Measurements from ENCODE around the gene SCAF1.

Gene SCAF1

DNA sequence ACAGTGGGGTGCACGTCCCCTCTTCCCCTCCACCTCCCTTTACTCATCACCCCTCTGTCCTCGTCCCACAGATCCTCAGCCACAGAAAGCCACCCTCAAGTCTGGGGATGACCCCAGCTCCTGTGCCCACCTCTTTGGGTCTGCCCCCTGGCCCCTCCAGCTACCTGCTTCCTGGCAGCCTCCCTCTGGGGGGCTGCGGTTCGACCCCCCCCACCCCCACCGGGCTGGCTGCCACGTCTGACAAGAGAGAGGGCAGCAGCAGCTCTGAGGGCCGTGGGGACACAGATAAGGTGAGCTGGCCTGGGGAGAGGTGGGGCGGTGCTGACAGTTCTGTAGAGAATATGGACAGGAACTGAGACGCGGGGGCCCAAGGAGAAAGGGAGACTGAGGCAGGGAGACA lies 12.6 kb downstream of the SCAF1 start:
- POLR2A ChIA-PET = interaction anchor here (1.6 kb wide), 1 partner anchor 14 kb away, joined by 5 read pairs; the partner anchor contains the start of gene RRAS
- CTCF ChIA-PET = interaction anchor here (1.0 to 5.2 kb wide), 2 partner anchors 13 to 18 kb away, joined by 3 to 30 read pairs; partner anchors contain the start of gene SCAF1
- TF ChIP-seq, protein P1, sequence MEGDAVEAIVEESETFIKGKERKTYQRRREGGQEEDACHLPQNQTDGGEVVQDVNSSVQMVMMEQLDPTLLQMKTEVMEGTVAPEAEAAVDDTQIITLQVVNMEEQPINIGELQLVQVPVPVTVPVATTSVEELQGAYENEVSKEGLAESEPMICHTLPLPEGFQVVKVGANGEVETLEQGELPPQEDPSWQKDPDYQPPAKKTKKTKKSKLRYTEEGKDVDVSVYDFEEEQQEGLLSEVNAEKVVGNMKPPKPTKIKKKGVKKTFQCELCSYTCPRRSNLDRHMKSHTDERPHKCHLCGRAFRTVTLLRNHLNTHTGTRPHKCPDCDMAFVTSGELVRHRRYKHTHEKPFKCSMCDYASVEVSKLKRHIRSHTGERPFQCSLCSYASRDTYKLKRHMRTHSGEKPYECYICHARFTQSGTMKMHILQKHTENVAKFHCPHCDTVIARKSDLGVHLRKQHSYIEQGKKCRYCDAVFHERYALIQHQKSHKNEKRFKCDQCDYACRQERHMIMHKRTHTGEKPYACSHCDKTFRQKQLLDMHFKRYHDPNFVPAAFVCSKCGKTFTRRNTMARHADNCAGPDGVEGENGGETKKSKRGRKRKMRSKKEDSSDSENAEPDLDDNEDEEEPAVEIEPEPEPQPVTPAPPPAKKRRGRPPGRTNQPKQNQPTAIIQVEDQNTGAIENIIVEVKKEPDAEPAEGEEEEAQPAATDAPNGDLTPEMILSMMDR (IDR thresholded peaks at IDR 0.05; ENCODE audit: control extremely low read depth, extremely low read depth, low read depth, missing control alignments) = no peak
- DNase-seq (ENCODE audit: extremely low spot score) = no peak

DNA sequence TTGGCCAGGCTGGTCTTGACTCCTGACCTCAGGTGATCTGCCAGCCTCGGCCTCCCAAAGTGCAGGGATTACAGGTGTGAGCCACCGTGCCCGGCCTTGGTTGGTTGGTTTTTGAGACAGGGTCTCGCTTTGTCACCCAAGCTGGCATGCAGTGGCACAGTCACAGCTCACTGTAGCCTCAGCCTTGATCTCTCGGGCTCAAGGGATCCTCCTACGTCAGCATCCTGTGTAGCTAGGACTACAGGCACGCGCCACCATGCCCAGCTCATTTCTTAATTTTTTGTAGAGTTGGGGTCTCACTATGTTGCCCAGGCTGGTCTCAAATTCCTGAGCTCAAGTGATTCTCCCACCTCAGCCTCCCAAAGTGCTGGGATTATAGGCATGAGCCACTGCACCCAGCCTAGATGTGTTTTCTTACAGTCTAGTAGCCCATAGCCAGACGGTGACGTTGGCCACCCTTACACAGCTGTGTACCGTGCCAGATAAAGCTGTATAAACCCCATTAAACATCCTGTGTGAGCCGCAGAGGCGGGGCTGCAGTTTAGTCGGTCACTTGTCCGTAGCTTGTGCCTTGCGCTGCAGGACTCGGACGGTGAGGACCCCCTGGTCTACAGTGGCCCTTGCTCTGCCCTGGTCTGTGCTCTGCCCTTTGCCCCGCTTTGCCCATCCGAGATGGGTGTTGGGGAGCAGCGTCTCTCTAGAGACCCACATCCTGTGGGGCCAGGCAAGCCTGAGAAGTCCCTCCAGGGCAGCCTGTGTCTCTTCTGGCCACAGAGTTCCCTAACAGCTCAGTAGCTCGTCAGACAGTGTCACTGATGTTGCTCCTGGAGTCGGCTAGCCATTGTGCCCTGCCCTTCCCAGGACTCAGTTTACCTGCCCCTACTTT lies 13.8 kb downstream of the SCAF1 start:
- ChIA-PET POLR2A (no interaction called here), CTCF (interaction anchor here (1.0 to 5.2 kb wide), 7 partner anchors 10 to 25 kb away, joined by 3 to 30 read pairs (median 4); partner anchors contain the start of genes PRMT1, RRAS and SCAF1)
- TF ChIP-seq, protein P1 (IDR thresholded peaks at IDR 0.05; ENCODE audit: control extremely low read depth, extremely low read depth, low read depth, missing control alignments) = no peak
- no peak for DNase-seq (ENCODE audit: extremely low spot score)

DNA sequence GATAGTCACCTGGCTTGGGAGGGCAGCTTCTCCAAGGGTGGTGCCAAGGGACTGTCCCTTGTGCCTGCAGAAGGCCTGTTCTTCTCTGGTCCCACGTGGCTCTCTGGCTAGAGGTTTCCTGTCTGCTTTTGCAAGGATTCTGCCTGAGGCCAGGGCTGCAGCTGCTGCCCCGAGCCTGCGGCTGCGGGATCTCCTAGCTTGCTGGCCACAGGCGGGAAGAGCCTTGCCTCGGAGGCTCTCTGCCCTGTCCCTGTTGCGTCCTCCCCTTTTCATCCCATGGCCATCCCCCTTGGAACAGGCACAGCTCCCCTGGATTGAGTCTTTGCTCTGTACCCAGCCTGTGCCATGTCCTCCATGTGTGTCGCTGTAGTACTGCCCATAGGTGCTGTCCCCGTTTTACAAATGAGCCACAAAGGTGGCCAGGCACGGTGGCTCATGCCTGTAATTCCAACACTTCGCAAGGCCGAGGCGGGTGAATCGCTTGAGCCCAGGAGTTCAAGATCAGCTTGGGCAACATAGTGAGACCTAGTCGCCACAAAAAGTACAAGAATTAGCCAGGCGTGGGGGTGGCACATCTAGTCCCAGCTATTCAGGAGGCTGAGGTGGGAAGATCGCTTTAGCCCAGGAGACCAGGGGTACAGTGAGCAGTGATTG lies 14.6 kb downstream of the SCAF1 start:
- ChIA-PET POLR2A (interaction anchor here (0.8 kb wide), 1 partner anchor 19 kb away, joined by 3 read pairs; no protein-coding TSS in a partner anchor), CTCF (interaction anchor here (1.0 to 5.2 kb wide), 7 partner anchors 9 to 24 kb away, joined by 3 to 30 read pairs (median 4); partner anchors contain the start of genes PRMT1 and RRAS)
- TF ChIP-seq, protein P1 (IDR thresholded peaks at IDR 0.05; ENCODE audit: control extremely low read depth, extremely low read depth, low read depth, missing control alignments) = no peak
- DNase-seq (ENCODE audit: extremely low spot score) = no peak

DNA sequence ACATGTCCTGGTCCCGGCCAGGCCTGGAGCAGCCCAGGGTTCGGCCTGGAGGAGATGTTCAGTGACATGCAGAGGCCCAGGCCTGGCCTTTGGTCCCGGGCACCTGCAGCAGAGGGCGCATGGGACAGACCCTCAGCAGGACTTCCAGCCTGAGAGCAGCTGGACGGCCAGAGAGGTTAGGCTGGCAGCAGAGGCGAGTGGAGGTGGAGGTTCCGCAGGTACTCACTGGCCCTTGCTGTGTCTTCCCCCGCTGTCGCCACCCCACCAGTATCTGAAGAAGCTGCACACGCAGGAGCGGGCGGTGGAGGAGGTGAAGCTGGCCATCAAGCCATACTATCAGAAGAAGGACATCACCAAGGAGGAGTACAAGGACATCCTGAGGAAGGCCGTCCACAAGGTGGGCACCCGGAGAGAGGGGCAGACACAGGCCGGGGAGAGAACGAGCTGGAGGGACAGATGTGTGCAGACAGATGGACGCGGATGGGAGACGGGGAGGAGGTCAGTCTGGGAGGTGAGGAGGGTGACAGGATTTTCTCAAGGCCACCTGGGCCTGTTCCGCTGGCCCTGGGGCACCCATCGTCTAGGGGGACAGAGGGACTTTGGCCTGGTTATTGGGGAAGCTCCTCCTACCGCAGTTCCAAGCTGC lies 15.6 kb downstream of the SCAF1 start:
- TF ChIP-seq, protein P1 (IDR thresholded peaks at IDR 0.05; ENCODE audit: control extremely low read depth, extremely low read depth, low read depth, missing control alignments) = no peak
- CTCF ChIA-PET = interaction anchor here (1.1 to 5.2 kb wide), 4 partner anchors 10 to 87 kb away, joined by 3 to 30 read pairs (median 4); partner anchors contain the start of gene PRMT1
- POLR2A ChIA-PET = interaction anchor here (0.8 kb wide), 1 partner anchor 18 kb away, joined by 3 read pairs; no protein-coding TSS in a partner anchor
- DNase-seq (ENCODE audit: extremely low spot score) = no peak

DNA sequence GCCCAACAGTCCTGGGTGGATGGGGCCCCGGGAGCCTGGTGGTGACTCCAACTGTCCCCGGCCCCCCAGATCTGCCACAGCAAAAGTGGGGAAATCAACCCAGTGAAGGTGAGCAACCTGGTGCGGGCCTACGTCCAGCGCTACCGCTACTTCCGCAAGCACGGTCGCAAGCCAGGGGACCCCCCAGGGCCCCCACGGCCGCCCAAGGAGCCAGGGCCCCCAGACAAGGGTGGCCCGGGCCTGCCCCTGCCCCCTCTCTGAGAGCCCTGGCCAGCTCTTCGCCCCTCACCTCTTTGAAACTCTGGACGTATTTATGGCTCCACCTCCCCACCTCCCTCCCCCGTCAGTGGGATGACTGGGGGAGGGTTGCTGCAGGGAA lies 16.1 kb downstream of the SCAF1 start:
- TF ChIP-seq, protein P1 (IDR thresholded peaks at IDR 0.05; ENCODE audit: control extremely low read depth, extremely low read depth, low read depth, missing control alignments) = no peak
- DNase-seq (ENCODE audit: extremely low spot score) = no peak
- CTCF ChIA-PET = interaction anchor here (1.1 to 5.2 kb wide), 3 partner anchors 11 to 88 kb away, joined by 3 to 30 read pairs (median 3); no protein-coding TSS in a partner anchor
- POLR2A ChIA-PET = no interaction called here
